ENCODE measurements around the gene TMEM184C.

Gene TMEM184C

GRCh38 chr4:147682755-147683154 lies 65.6 kb downstream of the TMEM184C start:
- TF ChIP-seq, protein P1, sequence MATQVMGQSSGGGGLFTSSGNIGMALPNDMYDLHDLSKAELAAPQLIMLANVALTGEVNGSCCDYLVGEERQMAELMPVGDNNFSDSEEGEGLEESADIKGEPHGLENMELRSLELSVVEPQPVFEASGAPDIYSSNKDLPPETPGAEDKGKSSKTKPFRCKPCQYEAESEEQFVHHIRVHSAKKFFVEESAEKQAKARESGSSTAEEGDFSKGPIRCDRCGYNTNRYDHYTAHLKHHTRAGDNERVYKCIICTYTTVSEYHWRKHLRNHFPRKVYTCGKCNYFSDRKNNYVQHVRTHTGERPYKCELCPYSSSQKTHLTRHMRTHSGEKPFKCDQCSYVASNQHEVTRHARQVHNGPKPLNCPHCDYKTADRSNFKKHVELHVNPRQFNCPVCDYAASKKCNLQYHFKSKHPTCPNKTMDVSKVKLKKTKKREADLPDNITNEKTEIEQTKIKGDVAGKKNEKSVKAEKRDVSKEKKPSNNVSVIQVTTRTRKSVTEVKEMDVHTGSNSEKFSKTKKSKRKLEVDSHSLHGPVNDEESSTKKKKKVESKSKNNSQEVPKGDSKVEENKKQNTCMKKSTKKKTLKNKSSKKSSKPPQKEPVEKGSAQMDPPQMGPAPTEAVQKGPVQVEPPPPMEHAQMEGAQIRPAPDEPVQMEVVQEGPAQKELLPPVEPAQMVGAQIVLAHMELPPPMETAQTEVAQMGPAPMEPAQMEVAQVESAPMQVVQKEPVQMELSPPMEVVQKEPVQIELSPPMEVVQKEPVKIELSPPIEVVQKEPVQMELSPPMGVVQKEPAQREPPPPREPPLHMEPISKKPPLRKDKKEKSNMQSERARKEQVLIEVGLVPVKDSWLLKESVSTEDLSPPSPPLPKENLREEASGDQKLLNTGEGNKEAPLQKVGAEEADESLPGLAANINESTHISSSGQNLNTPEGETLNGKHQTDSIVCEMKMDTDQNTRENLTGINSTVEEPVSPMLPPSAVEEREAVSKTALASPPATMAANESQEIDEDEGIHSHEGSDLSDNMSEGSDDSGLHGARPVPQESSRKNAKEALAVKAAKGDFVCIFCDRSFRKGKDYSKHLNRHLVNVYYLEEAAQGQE (IDR thresholded peaks at IDR 0.05; ENCODE audit: insufficient read depth in 1 of 2, low read depth in 2 of 2, low read length in 2 of 2) = no peak

DNA sequence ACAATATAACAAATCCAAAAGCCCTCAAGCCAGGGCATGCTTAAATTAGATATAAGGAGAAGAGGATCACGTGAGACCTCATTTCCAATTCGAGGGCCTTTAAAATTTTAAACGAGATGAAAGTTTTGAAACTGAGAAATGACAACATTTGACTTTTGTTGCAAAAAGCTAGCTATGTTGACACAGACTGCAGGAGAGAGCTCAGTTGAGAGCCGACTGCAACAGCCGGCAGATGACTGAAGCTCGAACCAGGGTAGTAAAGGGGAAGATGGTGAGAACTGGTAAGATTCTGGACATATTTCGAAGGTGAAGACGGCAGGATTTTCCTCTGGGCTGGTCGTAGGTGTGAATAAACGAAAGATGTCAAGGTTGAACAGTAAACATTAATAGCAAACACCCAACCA lies 66.0 kb downstream of the TMEM184C start:
- TF ChIP-seq TAF1 (IDR thresholded peaks at IDR 0.05; ENCODE audit: borderline replicate concordance, insufficient read depth, low read length) (no peak), POLR2AphosphoS5 (IDR thresholded peaks at IDR 0.05; ENCODE audit: low read depth, low read length) (no peak), SIN3A (IDR thresholded peaks at IDR 0.05; ENCODE audit: borderline replicate concordance, insufficient read depth, low read length) (peak; percentile 47; the same call in 1 of the 2 replicates), FOXP2 (optimal IDR thresholded peaks at IDR 0.05; ENCODE audit: borderline replicate concordance, extremely low read depth, extremely low read length, insufficient read depth) (no peak)
- TF ChIP-seq, protein P1 (IDR thresholded peaks at IDR 0.05; ENCODE audit: insufficient read depth in 1 of 2, low read depth in 2 of 2, low read length in 2 of 2) = no peak

GRCh38 chr4:147683717-147684700 lies 66.8 kb downstream of the TMEM184C start, which contains the start of gene PRMT9:
Gene PRMT9 (minus strand): TSS chr4:147684163. CDS start chr4:147683987, 176 bp downstream.
- no peak for TF ChIP-seq SIN3A (IDR thresholded peaks at IDR 0.05; ENCODE audit: borderline replicate concordance, insufficient read depth, low read length)
- TF ChIP-seq, protein P1 (IDR thresholded peaks at IDR 0.05; ENCODE audit: insufficient read depth in 1 of 2, low read depth in 2 of 2, low read length in 2 of 2) = peak in 1 of 2 experiments; percentile 53; a peak in 1 of 4 replicates
- peak; percentile 86 for TF ChIP-seq TAF1 (IDR thresholded peaks at IDR 0.05; ENCODE audit: borderline replicate concordance, insufficient read depth, low read length)
- peak; percentile 99 for TF ChIP-seq POLR2AphosphoS5 (IDR thresholded peaks at IDR 0.05; ENCODE audit: low read depth, low read length)
- TF ChIP-seq FOXP2 (optimal IDR thresholded peaks at IDR 0.05; ENCODE audit: borderline replicate concordance, extremely low read depth, extremely low read length, insufficient read depth) = peak; percentile 98

GRCh38 chr4:147689067-147689466 lies 71.9 kb downstream of the TMEM184C start:
- no peak for TF ChIP-seq FOXP2 (optimal IDR thresholded peaks at IDR 0.05; ENCODE audit: borderline replicate concordance, extremely low read depth, extremely low read length, insufficient read depth)
- TF ChIP-seq TAF1 (IDR thresholded peaks at IDR 0.05; ENCODE audit: borderline replicate concordance, insufficient read depth, low read length) = no peak
- no peak for TF ChIP-seq SIN3A (IDR thresholded peaks at IDR 0.05; ENCODE audit: borderline replicate concordance, insufficient read depth, low read length)
- TF ChIP-seq, protein P1 (IDR thresholded peaks at IDR 0.05; ENCODE audit: insufficient read depth in 1 of 2, low read depth in 2 of 2, low read length in 2 of 2) = no peak
- no peak for TF ChIP-seq POLR2AphosphoS5 (IDR thresholded peaks at IDR 0.05; ENCODE audit: low read depth, low read length)

Measured in PFSK-1 (cell line).